DND-41 (cell line): ENCODE data around the gene CCSAP.

Experiments used
- ATAC-seq: fragments of 200-7000 bp; cut with Tn5 transposase; 3 replicates; pipeline ENCODE4 v1.9.1; 2021; ENCODE audit warnings: low read depth; ENCODE audit not compliant: insufficient read depth
- DNase-seq: peaks from one replicate; pipeline ENCODE4 v3.0.0-alpha.2; 2020
- H2AFZ ChIP-seq: 2 replicates; pipeline ENCODE4 v1.6.0; 2012; ENCODE audit warnings: low read depth, low read length
- H3K27ac ChIP-seq: 2 replicates; pipeline ENCODE4 v1.5.1; 2012; ENCODE audit warnings: low read length, inconsistent platforms
- H3K27me3 ChIP-seq: fragments of 200-600 bp; sonication (generic); 2 replicates; pipeline ENCODE4 v1.6.0; 2012; ENCODE audit warnings: low read length, mild to moderate bottlenecking, inconsistent platforms; ENCODE audit not compliant: insufficient read depth, poor library complexity
- H3K36me3 ChIP-seq: 2 replicates; pipeline ENCODE4 v1.5.1; 2012; ENCODE audit warnings: low read length, inconsistent platforms; ENCODE audit not compliant: insufficient read depth
- H3K4me1 ChIP-seq: 2 replicates; pipeline ENCODE4 v1.5.1; 2012; ENCODE audit warnings: mild to moderate bottlenecking, low read length; ENCODE audit not compliant: insufficient read depth
- H3K4me2 ChIP-seq: 2 replicates; pipeline ENCODE4 v1.6.0; 2012; ENCODE audit warnings: mild to moderate bottlenecking, moderate library complexity, low read length, inconsistent platforms; ENCODE audit not compliant: insufficient read depth
- H3K4me3 ChIP-seq, 2 experiments: fragments of 200-600 bp in 1 of 2; shearing (Covaris generic) in 1 of 2; 2 replicates each; pipeline ENCODE4 v1.5.1; 2012 to 2016; ENCODE audit warnings: inconsistent platforms in 2 of 2, low read length in 2 of 2, mild to moderate bottlenecking in 2 of 2, low read depth in 1 of 2, moderate library complexity in 1 of 2
- H3K79me2 ChIP-seq: 2 replicates; pipeline ENCODE4 v1.6.0; 2012; ENCODE audit warnings: low read length, inconsistent platforms; ENCODE audit not compliant: insufficient read depth
- H3K9ac ChIP-seq: 2 replicates; pipeline ENCODE4 v1.6.0; 2012; ENCODE audit warnings: low read depth, mild to moderate bottlenecking, inconsistent platforms, low read length, moderate library complexity
- H3K9me3 ChIP-seq: 2 replicates; pipeline ENCODE4 v1.5.1; 2012; ENCODE audit warnings: low read length, moderate library complexity, mild to moderate bottlenecking, inconsistent platforms; ENCODE audit not compliant: insufficient read depth, severe bottlenecking
- H4K20me1 ChIP-seq: 2 replicates; pipeline ENCODE4 v1.6.0; 2012; ENCODE audit warnings: low read length; ENCODE audit not compliant: insufficient read depth
- EZH2 ChIP-seq: IDR thresholded peaks from 3 replicates; pipeline ENCODE4 v1.6.1; 2012; ENCODE audit warnings: borderline replicate concordance, low read depth, mild to moderate bottlenecking, moderate library complexity, low read length, inconsistent platforms; ENCODE audit not compliant: severe bottlenecking
- TF ChIP-seq, protein P1 (sequence below): IDR thresholded peaks from 2 replicates; pipeline ENCODE4 v1.5.1; 2012; ENCODE audit warnings: borderline replicate concordance, low read length, moderate library complexity, mild to moderate bottlenecking; ENCODE audit not compliant: poor library complexity, severe bottlenecking; ENCODE audit errors: extremely low read depth

The CCSAP gene

GRCh38 chr1:229325853-229326487 lies 16.9 kb downstream of the CCSAP start:
- Histone ChIP-seq H3K4me1 (no peaks in the 10 kb centered on the region), H3K36me3 (peaks cover 79% of the 10 kb centered on the region), H3K9ac (no peak overlapping the region), H2AFZ (no peak overlapping the region), H3K27me3 (no peaks in the 10 kb centered on the region), H3K4me3 (no peak overlapping the region), H4K20me1 (peaks cover 19% of the 10 kb centered on the region; the same call in 1 of the 2 replicates), H3K27ac (no peak overlapping the region), H3K79me2 (peaks cover 23% of the 10 kb centered on the region), H3K4me2 (no peak overlapping the region), H3K9me3 (no peaks in the 10 kb centered on the region)
- no peak for ATAC-seq
- DNase-seq = no peak
- TF ChIP-seq, protein P1, sequence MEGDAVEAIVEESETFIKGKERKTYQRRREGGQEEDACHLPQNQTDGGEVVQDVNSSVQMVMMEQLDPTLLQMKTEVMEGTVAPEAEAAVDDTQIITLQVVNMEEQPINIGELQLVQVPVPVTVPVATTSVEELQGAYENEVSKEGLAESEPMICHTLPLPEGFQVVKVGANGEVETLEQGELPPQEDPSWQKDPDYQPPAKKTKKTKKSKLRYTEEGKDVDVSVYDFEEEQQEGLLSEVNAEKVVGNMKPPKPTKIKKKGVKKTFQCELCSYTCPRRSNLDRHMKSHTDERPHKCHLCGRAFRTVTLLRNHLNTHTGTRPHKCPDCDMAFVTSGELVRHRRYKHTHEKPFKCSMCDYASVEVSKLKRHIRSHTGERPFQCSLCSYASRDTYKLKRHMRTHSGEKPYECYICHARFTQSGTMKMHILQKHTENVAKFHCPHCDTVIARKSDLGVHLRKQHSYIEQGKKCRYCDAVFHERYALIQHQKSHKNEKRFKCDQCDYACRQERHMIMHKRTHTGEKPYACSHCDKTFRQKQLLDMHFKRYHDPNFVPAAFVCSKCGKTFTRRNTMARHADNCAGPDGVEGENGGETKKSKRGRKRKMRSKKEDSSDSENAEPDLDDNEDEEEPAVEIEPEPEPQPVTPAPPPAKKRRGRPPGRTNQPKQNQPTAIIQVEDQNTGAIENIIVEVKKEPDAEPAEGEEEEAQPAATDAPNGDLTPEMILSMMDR = no peak

DNA sequence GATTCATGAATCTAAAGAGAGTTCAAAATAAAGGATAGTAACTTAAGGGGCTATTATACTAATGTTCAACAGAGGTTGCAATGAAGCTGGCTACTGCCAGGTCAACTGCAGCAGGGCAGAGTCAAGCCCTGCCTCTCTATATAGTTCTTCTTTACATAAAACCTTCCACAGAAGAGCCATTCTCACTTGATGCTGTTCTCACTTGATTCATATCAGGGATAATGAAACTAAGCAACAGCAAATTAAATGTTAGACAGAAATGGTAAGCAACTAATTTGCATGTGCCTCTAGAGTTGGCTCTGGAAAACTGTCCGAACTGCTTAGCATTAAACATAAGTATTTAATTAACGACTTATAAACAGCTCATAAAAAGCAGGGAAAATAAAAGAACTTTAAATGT lies 17.4 kb downstream of the CCSAP start:
- no peak overlapping the region for H2AFZ ChIP-seq
- no peak overlapping the region for H3K27ac ChIP-seq
- H3K9ac ChIP-seq = no peak overlapping the region
- no peak overlapping the region for H3K4me3 ChIP-seq
- DNase-seq = no peak
- TF ChIP-seq EZH2 = no peak
- TF ChIP-seq, protein P1 = no peak
- peaks cover 81% of the 10 kb centered on the region for H3K36me3 ChIP-seq
- no peaks in the 10 kb centered on the region for H3K9me3 ChIP-seq
- peaks cover 20% of the 10 kb centered on the region for H3K79me2 ChIP-seq
- ATAC-seq = no peak
- no peak overlapping the region for H3K4me2 ChIP-seq
- H3K27me3 ChIP-seq = no peaks in the 10 kb centered on the region
- no peaks in the 10 kb centered on the region for H3K4me1 ChIP-seq
- H4K20me1 ChIP-seq = peaks cover 16% of the 10 kb centered on the region; the same call in 1 of the 2 replicates

DNA sequence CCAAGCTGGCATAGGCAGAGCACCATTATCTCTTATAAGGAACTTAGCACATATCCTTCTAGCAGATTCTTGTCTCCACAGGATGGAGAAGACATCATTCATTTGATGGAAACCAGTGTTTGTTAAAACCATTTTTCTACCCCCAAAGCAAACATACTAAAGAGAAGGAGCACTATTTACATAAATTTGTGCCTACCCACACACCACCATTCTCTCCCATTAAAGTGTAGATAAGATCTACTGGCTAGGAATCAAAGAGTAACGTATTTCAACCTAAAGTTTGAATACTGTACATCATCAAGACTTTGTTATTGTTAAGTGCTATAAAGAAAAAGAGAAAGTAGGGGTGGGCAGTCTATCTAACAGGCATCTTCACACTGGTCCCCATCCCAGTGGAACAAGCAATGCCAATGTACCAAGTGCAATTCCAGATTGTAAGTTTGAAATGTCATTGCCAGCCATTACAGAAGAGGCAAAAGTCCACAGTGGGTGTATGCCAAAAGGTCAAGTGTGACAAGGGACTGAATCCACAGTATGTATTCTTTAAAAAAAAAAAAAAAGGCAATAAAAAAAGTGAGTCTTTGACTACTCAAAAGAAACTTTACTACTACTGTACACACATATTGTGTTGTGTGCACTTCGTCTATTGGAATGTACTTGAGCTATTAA lies 18.8 kb downstream of the CCSAP start:
- Histone ChIP-seq H3K4me1 (no peaks in the 10 kb centered on the region), H2AFZ (no peak overlapping the region), H3K4me3 (no peak overlapping the region), H3K79me2 (peaks cover 7% of the 10 kb centered on the region), H3K27me3 (no peaks in the 10 kb centered on the region), H3K9me3 (no peaks in the 10 kb centered on the region), H3K27ac (no peak overlapping the region), H4K20me1 (peaks cover 4% of the 10 kb centered on the region; the same call in 1 of the 2 replicates), H3K9ac (no peak overlapping the region), H3K36me3 (peaks cover 85% of the 10 kb centered on the region), H3K4me2 (no peak overlapping the region)
- ATAC-seq (no peak), DNase-seq (no peak)
- TF ChIP-seq, protein P1 = no peak
- TF ChIP-seq EZH2 = no peak
